H9 (cell line): ENCODE measurements around the gene ATP6V0B. TPM values are rescaled to one million over a fixed set of nuclear protein-coding genes. Genes with fewer than 3 reads are reported as not detected.

ENCODE experiments used
- DNase-seq: peaks from one replicate; pipeline ENCODE4 v3.0.0-alpha.2; 2017
- H2AFZ ChIP-seq: one replicate; pipeline ENCODE4 v1.6.1; 2013; ENCODE audit warnings: mild to moderate bottlenecking, low read length, control low read depth, moderate library complexity
- H2AK5ac ChIP-seq: 2 replicates; pipeline ENCODE4 v1.6.1; 2013; ENCODE audit warnings: low read length, control low read depth, mixed read lengths; ENCODE audit not compliant: insufficient read length
- H2BK120ac ChIP-seq: one replicate; pipeline ENCODE4 v1.6.1; 2013; ENCODE audit warnings: low read depth, mild to moderate bottlenecking, low read length, control low read depth, inconsistent platforms; ENCODE audit not compliant: poor library complexity, severe bottlenecking
- H2BK12ac ChIP-seq: 2 replicates; pipeline ENCODE4 v1.6.1; 2013; ENCODE audit warnings: low read length, control low read depth, mixed read lengths, low read depth; ENCODE audit not compliant: insufficient read length
- H2BK15ac ChIP-seq: 2 replicates; pipeline ENCODE4 v1.6.1; 2013; ENCODE audit warnings: low read depth, low read length, control low read depth
- H2BK20ac ChIP-seq: one replicate; pipeline ENCODE4 v1.6.1; 2013; ENCODE audit warnings: low read depth, mild to moderate bottlenecking, low read length, control low read depth, inconsistent platforms; ENCODE audit not compliant: poor library complexity, severe bottlenecking
- H2BK5ac ChIP-seq: 2 replicates; pipeline ENCODE4 v1.6.1; 2013; ENCODE audit warnings: low read length, control low read depth, mixed read lengths; ENCODE audit not compliant: insufficient read length
- H3K14ac ChIP-seq: 2 replicates; pipeline ENCODE4 v1.6.1; 2013; ENCODE audit warnings: low read length, control low read depth; ENCODE audit not compliant: insufficient read depth
- H3K18ac ChIP-seq: 2 replicates; pipeline ENCODE4 v1.6.1; 2013; ENCODE audit warnings: low read depth, mild to moderate bottlenecking, mixed read lengths, low read length, control low read depth; ENCODE audit not compliant: insufficient read length
- H3K23ac ChIP-seq: 2 replicates; pipeline ENCODE4 v1.6.1; 2013; ENCODE audit warnings: low read length, control low read depth, mixed read lengths, low read depth; ENCODE audit not compliant: insufficient read length
- H3K23me2 ChIP-seq: 2 replicates; pipeline ENCODE4 v1.6.1; 2013; ENCODE audit warnings: low read depth, mild to moderate bottlenecking, mixed read lengths, low read length, control low read depth; ENCODE audit not compliant: insufficient read length, poor library complexity, severe bottlenecking
- H3K27ac ChIP-seq: 2 replicates; pipeline ENCODE4 v1.5.1; 2013; ENCODE audit warnings: low read length, control low read depth, mixed read lengths, low read depth; ENCODE audit not compliant: insufficient read length
- H3K27me3 ChIP-seq: 2 replicates; pipeline ENCODE4 v1.6.1; 2013; ENCODE audit warnings: low read length, control low read depth, inconsistent platforms; ENCODE audit not compliant: insufficient read depth
- H3K4ac ChIP-seq: 2 replicates; pipeline ENCODE4 v1.6.1; 2013; ENCODE audit warnings: low read depth, mild to moderate bottlenecking, control low read depth, inconsistent platforms, low read length, moderate library complexity
- H3K4me1 ChIP-seq: 2 replicates; pipeline ENCODE4 v1.6.1; 2013; ENCODE audit warnings: low read length, control low read depth, inconsistent platforms; ENCODE audit not compliant: insufficient read depth
- H3K4me2 ChIP-seq: 2 replicates; pipeline ENCODE4 v1.6.1; 2013; ENCODE audit warnings: low read length, control low read depth, mixed read lengths; ENCODE audit not compliant: insufficient read length, insufficient read depth
- H3K56ac ChIP-seq: 2 replicates; pipeline ENCODE4 v1.6.1; 2013; ENCODE audit warnings: low read depth, mild to moderate bottlenecking, mixed read lengths, low read length, control low read depth; ENCODE audit not compliant: insufficient read length
- H3K79me1 ChIP-seq: 2 replicates; pipeline ENCODE4 v1.6.1; 2013; ENCODE audit warnings: low read depth, mild to moderate bottlenecking, moderate library complexity, low read length, control low read depth, inconsistent platforms; ENCODE audit not compliant: insufficient read depth, poor library complexity, severe bottlenecking
- H3K79me2 ChIP-seq: 2 replicates; pipeline ENCODE4 v1.6.1; 2013; ENCODE audit warnings: low read length, control low read depth, inconsistent platforms; ENCODE audit not compliant: insufficient read depth
- H3K9ac ChIP-seq: 2 replicates; pipeline ENCODE4 v1.6.1; 2013; ENCODE audit warnings: low read length, control low read depth, mixed read lengths; ENCODE audit not compliant: insufficient read length; ENCODE audit errors: extremely low read depth
- H3K9me3 ChIP-seq: one replicate; pipeline ENCODE4 v1.6.1; 2013; ENCODE audit warnings: low read depth, low read length, inconsistent platforms; ENCODE audit not compliant: control insufficient read depth
- H3T11ph ChIP-seq: one replicate; pipeline ENCODE4 v1.6.1; 2013; ENCODE audit warnings: mild to moderate bottlenecking, low read length, control low read depth, inconsistent platforms
- H4K20me1 ChIP-seq: one replicate; pipeline ENCODE4 v1.6.1; 2013; ENCODE audit not compliant: control insufficient read depth, insufficient read length, insufficient read depth
- H4K5ac ChIP-seq: 2 replicates; pipeline ENCODE4 v1.6.1; 2013; ENCODE audit warnings: low read depth, mild to moderate bottlenecking, mixed read lengths, low read length, control low read depth; ENCODE audit not compliant: insufficient read length
- H4K8ac ChIP-seq: replicated peaks from 2 replicates; pipeline ENCODE4 v1.6.1; 2013; ENCODE audit warnings: low read length, control low read depth, mixed read lengths, low read depth; ENCODE audit not compliant: insufficient read length
- H4K91ac ChIP-seq: 2 replicates; pipeline ENCODE4 v1.6.1; 2013; ENCODE audit warnings: low read depth, mild to moderate bottlenecking, moderate library complexity, mixed read lengths, low read length, control low read depth; ENCODE audit not compliant: insufficient read length
- H3K27ac Mint-ChIP-seq, 3 experiments: 2 replicates in 2 of 3; 3 replicates in 1 of 3; pipeline ENCODE4 v1.8.0; 2020 to 2021; ENCODE audit warnings: mixed read lengths in 3 of 3, mild to moderate bottlenecking in 1 of 3, moderate library complexity in 1 of 3
- H3K27me3 Mint-ChIP-seq: 2 replicates; pipeline ENCODE4 v1.8.0; 2021; ENCODE audit warnings: low read depth, mild to moderate bottlenecking, moderate library complexity, mixed read lengths
- H3K36me3 Mint-ChIP-seq, 3 experiments: 2 replicates in 2 of 3; 3 replicates in 1 of 3; pipeline ENCODE4 v1.8.0; 2020 to 2021; ENCODE audit warnings: low read depth in 3 of 3, mixed read lengths in 3 of 3; ENCODE audit not compliant: insufficient read depth in 1 of 3
- H3K4me1 Mint-ChIP-seq, 2 experiments: 2 replicates each; pipeline ENCODE4 v1.8.0; 2020; ENCODE audit warnings: mixed read lengths in 2 of 2
- H3K4me3 Mint-ChIP-seq, 2 experiments: 2 replicates in 1 of 2; 3 replicates in 1 of 2; pipeline ENCODE4 v1.8.0; 2020 to 2021; ENCODE audit warnings: mild to moderate bottlenecking in 2 of 2, mixed read lengths in 2 of 2, moderate library complexity in 1 of 2
- H3K9me3 Mint-ChIP-seq, 2 experiments: 2 replicates in 1 of 2; 3 replicates in 1 of 2; pipeline ENCODE4 v1.8.0; 2020; ENCODE audit warnings: mild to moderate bottlenecking in 2 of 2, mixed read lengths in 2 of 2, moderate library complexity in 1 of 2
- CTCF ChIP-seq: fragments of 200-600 bp; sonication (generic); conservative IDR thresholded peaks from 3 replicates; pipeline ENCODE4 v1.8.0; 2021; ENCODE audit warnings: antibody characterized with exemption, mild to moderate bottlenecking
- WGBS: extraction: QIAGEN DNeasy Blood & Tissue Kit; methylation state at CpG from one replicate; pipeline ENCODE4 v1.1.7; 2013; ENCODE audit warnings: missing lambda C conversion rate, low lambda C conversion rate, mixed read lengths; ENCODE audit not compliant: insufficient read length; ENCODE audit errors: extremely low coverage; 5-methylcytosine and 5-hydroxymethylcytosine counted together
- total RNA-seq: library from RNA; stranded (reverse); gene quantifications from 2 replicates; pipeline ENCODE4 v1.2.1, GENCODE V29; 2021

The ATP6V0B gene
- total RNA-seq, 1 experiment from 2014 or later: 131 TPM

GRCh38 chr1:44015206-44015605 is 40.4 kb downstream of the ATP6V0B start:
- no peak for DNase-seq
- Histone ChIP-seq H2BK20ac (no peak overlapping the region), H2BK15ac (no peak overlapping the region), H3K23ac (no peak overlapping the region), H3K79me2 (no peaks in the 10 kb centered on the region), H3K79me1 (no peaks in the 10 kb centered on the region), H3K14ac (no peak overlapping the region; the same call in 1 of the 2 replicates), H3K4me1 (peaks cover 3% of the 10 kb centered on the region; the same call in 1 of the 2 replicates), H3K9me3 (no peaks in the 10 kb centered on the region), H2BK12ac (no peak overlapping the region), H3K9ac (no peak overlapping the region), H4K8ac (no peak overlapping the region), H4K91ac (no peak overlapping the region), H2BK5ac (no peak overlapping the region), H3K4ac (no peak overlapping the region), H3K18ac (no peak overlapping the region), H2AK5ac (no peak overlapping the region), H4K20me1 (no peaks in the 10 kb centered on the region), H3T11ph (no peak overlapping the region), H3K56ac (no peak overlapping the region), H3K23me2 (no peaks in the 10 kb centered on the region), H2BK120ac (no peak overlapping the region), H2AFZ (no peak overlapping the region), H3K4me2 (no peak overlapping the region), H3K27ac (no peak overlapping the region), H3K27me3 (no peaks in the 10 kb centered on the region), H4K5ac (no peak overlapping the region)
- Mint-ChIP-seq H3K27ac (no peak overlapping the region; a peak in 1 of 7 replicates), H3K4me1 (peaks cover 22 to 31% of the 10 kb centered on the region in 2 experiments), H3K36me3 (peaks cover 0 to 5% (median 0%) of the 10 kb centered on the region in 3 experiments; a peak in 2 of 7 replicates), H3K27me3 (no peaks in the 10 kb centered on the region), H3K9me3 (no peaks in the 10 kb centered on the region), H3K4me3 (no peak overlapping the region)
- WGBS: no CpG with 5 or more reads among the region's 3 CpGs
- no peak for TF ChIP-seq CTCF
